VCaP (cell line): ENCODE data around the gene GPX8.

Source experiments
- H3K27ac ChIP-seq: fragments of 450-650 bp; 2 replicates; pipeline ENCODE4 v1.5.1; 2017
- TF ChIP-seq, protein P1 (sequence below): fragments of 450-650 bp; conservative IDR thresholded peaks from 2 replicates; pipeline ENCODE4 v1.5.1; 2017; ENCODE audit warnings: mild to moderate bottlenecking, moderate library complexity

Gene GPX8

DNA sequence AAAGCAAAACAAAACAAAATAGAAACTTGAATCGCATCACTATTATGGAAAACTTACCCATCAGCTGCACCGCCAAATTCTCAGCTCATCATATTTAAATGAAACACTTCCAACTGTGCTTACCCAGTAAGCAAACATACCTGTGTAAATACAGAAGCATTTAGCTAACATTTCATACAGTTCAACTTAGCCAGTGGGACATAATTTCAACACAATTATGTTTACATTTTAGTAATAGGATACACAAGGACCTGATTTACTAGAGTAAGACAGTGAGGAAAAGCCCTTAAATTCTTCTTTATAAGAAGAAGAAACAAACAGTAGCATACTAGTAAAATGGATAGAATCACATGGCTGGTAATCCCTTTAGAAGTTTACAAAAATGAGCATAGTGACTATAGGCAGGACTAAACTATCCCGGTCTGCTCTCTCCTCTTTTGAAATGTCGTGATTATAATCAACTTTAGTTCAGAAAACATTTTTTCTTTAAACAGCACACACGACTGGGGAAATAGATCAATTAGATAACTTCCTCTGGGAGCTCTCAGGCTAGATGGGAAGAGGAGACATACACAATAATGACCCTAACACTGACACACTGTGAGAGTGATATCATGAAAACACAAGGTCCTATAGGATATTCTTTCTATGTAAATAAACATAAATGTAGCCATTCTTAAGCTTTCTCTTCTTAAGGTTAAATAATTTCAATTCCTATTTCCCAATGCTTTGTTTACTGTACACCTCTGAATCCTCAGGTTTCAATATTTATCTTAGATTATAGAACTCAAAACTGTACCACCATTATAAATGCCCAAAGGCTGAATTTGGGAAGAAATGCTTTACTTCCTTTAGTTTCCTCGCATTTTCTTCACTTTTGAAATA lies 28.9 kb downstream of the GPX8 start:
- no peak overlapping the region; the same call in 1 of the 2 replicates for H3K27ac ChIP-seq
- TF ChIP-seq, protein P1, sequence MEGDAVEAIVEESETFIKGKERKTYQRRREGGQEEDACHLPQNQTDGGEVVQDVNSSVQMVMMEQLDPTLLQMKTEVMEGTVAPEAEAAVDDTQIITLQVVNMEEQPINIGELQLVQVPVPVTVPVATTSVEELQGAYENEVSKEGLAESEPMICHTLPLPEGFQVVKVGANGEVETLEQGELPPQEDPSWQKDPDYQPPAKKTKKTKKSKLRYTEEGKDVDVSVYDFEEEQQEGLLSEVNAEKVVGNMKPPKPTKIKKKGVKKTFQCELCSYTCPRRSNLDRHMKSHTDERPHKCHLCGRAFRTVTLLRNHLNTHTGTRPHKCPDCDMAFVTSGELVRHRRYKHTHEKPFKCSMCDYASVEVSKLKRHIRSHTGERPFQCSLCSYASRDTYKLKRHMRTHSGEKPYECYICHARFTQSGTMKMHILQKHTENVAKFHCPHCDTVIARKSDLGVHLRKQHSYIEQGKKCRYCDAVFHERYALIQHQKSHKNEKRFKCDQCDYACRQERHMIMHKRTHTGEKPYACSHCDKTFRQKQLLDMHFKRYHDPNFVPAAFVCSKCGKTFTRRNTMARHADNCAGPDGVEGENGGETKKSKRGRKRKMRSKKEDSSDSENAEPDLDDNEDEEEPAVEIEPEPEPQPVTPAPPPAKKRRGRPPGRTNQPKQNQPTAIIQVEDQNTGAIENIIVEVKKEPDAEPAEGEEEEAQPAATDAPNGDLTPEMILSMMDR = no peak

GRCh38 chr5:55191165-55191564 lies 31.2 kb downstream of the GPX8 start:
- H3K27ac ChIP-seq = no peak overlapping the region
- TF ChIP-seq, protein P1 = no peak

DNA sequence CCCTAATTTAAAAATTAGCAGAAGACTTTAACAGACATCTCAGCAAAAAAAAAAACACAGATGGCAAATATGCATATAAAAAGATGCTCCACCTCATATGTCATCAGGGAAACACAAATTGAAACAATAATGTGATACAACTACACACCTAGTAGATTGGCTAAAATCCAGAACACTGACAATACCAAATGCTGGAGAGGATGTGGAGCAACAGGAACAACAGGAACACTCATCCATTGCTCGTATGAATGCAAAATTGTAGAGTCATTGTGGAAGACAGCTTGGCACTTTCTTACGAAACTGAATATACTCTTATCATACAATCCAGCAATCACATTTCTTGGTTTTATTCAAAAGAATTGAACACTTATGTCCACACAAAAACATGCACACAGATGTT lies 45.0 kb downstream of the GPX8 start:
- no peak overlapping the region for H3K27ac ChIP-seq
- TF ChIP-seq, protein P1 = no peak

DNA sequence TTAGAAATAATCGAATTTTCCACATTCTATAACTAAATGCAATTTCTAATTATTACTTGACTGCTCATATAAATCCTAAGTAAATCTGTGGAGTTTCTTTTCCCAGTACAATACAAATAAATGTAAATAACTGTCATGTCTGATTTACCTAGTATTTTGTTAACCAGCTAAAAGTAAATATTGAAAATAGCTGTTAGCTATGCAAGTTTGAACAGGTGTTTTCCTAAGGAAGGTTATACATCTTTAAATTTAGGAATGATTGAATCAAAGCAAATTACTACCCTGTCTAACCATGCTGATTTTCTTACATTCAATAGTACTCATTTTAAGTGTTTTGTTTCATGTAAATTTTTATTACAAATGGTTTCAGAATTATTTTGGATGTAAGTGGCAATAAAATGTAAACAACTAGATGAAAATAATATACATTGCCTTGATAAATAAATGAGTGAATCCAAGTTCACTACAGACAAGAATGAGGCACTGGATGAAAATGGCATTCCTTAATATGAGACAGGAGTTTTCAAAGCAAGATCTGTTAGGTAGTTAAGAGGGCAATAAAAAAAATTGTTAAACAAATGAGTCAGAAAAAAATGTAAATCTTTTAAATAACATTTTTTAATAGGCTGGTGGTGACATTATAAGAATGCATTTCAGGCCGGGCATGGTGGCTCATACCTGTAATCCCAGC lies 51.4 kb downstream of the GPX8 start:
- TF ChIP-seq, protein P1 = no peak
- H3K27ac ChIP-seq = peak overlapping the region; percentile 25
